T follicular helper cell (primary cell): ENCODE results near the gene UGT1A10.

Experiments used
- DNase-seq: peaks from one replicate; pipeline ENCODE4 v3.0.0-alpha.2; 2020; ENCODE audit warnings: low read depth

UGT1A10 gene

GRCh38 chr2:233803994-233804393 lies 167.7 kb downstream of the UGT1A10 start:
- no peak for DNase-seq

GRCh38 chr2:233807215-233807865 lies 171.1 kb downstream of the UGT1A10 start:
- no peak for DNase-seq

GRCh38 chr2:233807966-233808935 lies 172.0 kb downstream of the UGT1A10 start:
- DNase-seq: no peak

- DNase-seq: no peak
Observed at GRCh38 chr2:233810385-233810784, 174.1 kb downstream of the UGT1A10 start.

GRCh38 chr2:233811087-233811486 lies 174.8 kb downstream of the UGT1A10 start:
- no peak for DNase-seq

GRCh38 chr2:233811732-233812131 lies 175.5 kb downstream of the UGT1A10 start:
- no peak for DNase-seq

GRCh38 chr2:233813236-233814055 lies 177.2 kb downstream of the UGT1A10 start:
- DNase-seq: no peak

- no peak for DNase-seq
Observed at GRCh38 chr2:233814056-233814835, 178.0 kb downstream of the UGT1A10 start.

- DNase-seq: no peak
Observed at GRCh38 chr2:233815861-233816260, 179.6 kb downstream of the UGT1A10 start.

GRCh38 chr2:233816334-233816733 lies 180.1 kb downstream of the UGT1A10 start:
- no peak for DNase-seq

GRCh38 chr2:233816771-233817170 lies 180.5 kb downstream of the UGT1A10 start:
- DNase-seq: no peak

- no peak for DNase-seq
Observed at GRCh38 chr2:233817361-233817911, 181.2 kb downstream of the UGT1A10 start.

- no peak for DNase-seq
Observed at GRCh38 chr2:233817995-233818638, 181.9 kb downstream of the UGT1A10 start.

GRCh38 chr2:233818639-233819621 lies 182.7 kb downstream of the UGT1A10 start:
- DNase-seq: no peak

- DNase-seq: no peak
Observed at GRCh38 chr2:233819884-233820773, 183.9 kb downstream of the UGT1A10 start.

GRCh38 chr2:233820774-233821105 lies 184.5 kb downstream of the UGT1A10 start:
- no peak for DNase-seq

GRCh38 chr2:233821196-233821595 lies 184.9 kb downstream of the UGT1A10 start:
- DNase-seq: no peak

GRCh38 chr2:233821709-233822100 lies 185.5 kb downstream of the UGT1A10 start:
- no peak for DNase-seq
